Activated gamma-delta T cell treated with anti-CD3 and anti-CD28 coated beads, Interleukin-2, amount 50 U/mL, for 16 hours (primary cell): ENCODE data around the gene ARSK.
A peak's percentile ranks its signal among the peaks of the same experiment; 100 is the strongest.

Experiments
- DNase-seq: peaks from one replicate; pipeline ENCODE4 v3.0.0-alpha.2; 2020; ENCODE audit warnings: low read depth

Gene ARSK

GRCh38 chr5:95554647-95555548 is at the start of gene ARSK, which contains the start of gene SKIC3:
TSS of gene ARSK (plus strand) at chr5:95555101. CDS start at chr5:95555279, 178 bp downstream.
TSS of gene SKIC3 (minus strand) at chr5:95554977. CDS start at chr5:95547150, 7,827 bp downstream.
- peak; percentile 83 for DNase-seq

GRCh38 chr5:95508550-95508949 is 46.4 kb upstream of the ARSK start:
- DNase-seq: no peak

- DNase-seq: no peak
These were observed 43.3 kb upstream of the ARSK start for GRCh38 chr5:95511606-95512005.

GRCh38 chr5:95518417-95518816 is 36.5 kb upstream of the ARSK start:
- DNase-seq: no peak

GRCh38 chr5:95519151-95519550 is 35.8 kb upstream of the ARSK start:
- DNase-seq: no peak

- DNase-seq: no peak
These were observed 35.2 kb upstream of the ARSK start for GRCh38 chr5:95519681-95520080.

GRCh38 chr5:95520206-95520605 is 34.7 kb upstream of the ARSK start:
- DNase-seq: no peak

- no peak for DNase-seq
These were observed 30.5 kb upstream of the ARSK start for GRCh38 chr5:95524423-95524822.

- DNase-seq: no peak
These were observed 28.0 kb upstream of the ARSK start for GRCh38 chr5:95526871-95527270.

GRCh38 chr5:95528565-95528964 is 26.3 kb upstream of the ARSK start:
- no peak for DNase-seq

GRCh38 chr5:95530416-95530815 is 24.5 kb upstream of the ARSK start:
- DNase-seq: no peak

GRCh38 chr5:95531491-95531890 is 23.4 kb upstream of the ARSK start:
- DNase-seq: no peak

GRCh38 chr5:95532415-95532814 is 22.5 kb upstream of the ARSK start:
- DNase-seq: no peak

GRCh38 chr5:95533106-95533505 is 21.8 kb upstream of the ARSK start:
- no peak for DNase-seq

- no peak for DNase-seq
These were observed 21.1 kb upstream of the ARSK start for GRCh38 chr5:95533761-95534160.

GRCh38 chr5:95537501-95537900 is 17.4 kb upstream of the ARSK start:
- DNase-seq: no peak

GRCh38 chr5:95543017-95543705 is 11.7 kb upstream of the ARSK start:
- no peak for DNase-seq

GRCh38 chr5:95549030-95549429 is 5.9 kb upstream of the ARSK start:
- DNase-seq: no peak

- no peak for DNase-seq
These were observed 612 bp upstream of the ARSK start for GRCh38 chr5:95554331-95554646.

- DNase-seq: no peak
These were observed 652 bp downstream of the ARSK start for GRCh38 chr5:95555553-95555952.

GRCh38 chr5:95557841-95558240 is 2.9 kb downstream of the ARSK start:
- DNase-seq: no peak

- DNase-seq: no peak
These were observed 7.4 kb downstream of the ARSK start for GRCh38 chr5:95562282-95562681.

GRCh38 chr5:95563367-95563766 is 8.5 kb downstream of the ARSK start:
- DNase-seq: no peak
